CD4-positive, alpha-beta T cell treated with Interleukin-1 beta for 1 hour (primary cell): ENCODE measurements around the gene RGS10.
"Not testable (repeated sequence)": the region's sequence is repeated elsewhere in the genome, so short reads cannot be mapped to it uniquely, and the experiment has no call there.

Experiments used
- DNase-seq, 2 donors: peaks; one replicate each; pipeline ENCODE4 v3.0.0-alpha.2; 2020 to 2022

The RGS10 gene

GRCh38 chr10:119538632-119539358 lies 3.7 kb downstream of the RGS10 start:
- peak in 1 of 2 donors; percentile 16 for DNase-seq

GRCh38 chr10:119537953-119538630 lies 4.4 kb downstream of the RGS10 start:
- DNase-seq = no peak

DNA sequence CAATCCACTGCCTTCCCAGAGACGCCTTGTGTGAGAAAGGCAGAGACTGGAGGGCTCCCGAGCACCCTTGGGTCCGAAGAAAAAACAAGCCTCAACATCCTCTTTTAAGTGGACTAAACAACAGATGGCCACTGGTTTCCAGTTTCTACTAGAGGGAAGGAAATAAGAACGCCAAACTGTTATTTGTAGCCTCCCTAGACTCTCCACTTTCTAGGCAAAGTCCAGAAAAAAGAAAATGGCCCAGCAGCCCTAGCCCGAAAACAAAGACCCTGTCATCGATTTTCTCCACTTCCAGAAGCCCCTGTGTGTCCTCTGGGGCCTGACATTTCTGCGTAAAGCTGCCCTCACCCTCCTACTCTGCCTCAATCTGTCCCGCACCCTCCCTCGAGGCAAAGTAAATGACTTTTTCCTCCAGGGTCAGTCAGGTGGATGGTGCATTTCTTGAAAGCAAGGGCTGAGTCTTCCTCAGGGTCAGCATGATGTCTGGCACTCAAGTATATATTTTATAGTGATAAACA lies 6.0 kb downstream of the RGS10 start:
- DNase-seq = no peak

DNA sequence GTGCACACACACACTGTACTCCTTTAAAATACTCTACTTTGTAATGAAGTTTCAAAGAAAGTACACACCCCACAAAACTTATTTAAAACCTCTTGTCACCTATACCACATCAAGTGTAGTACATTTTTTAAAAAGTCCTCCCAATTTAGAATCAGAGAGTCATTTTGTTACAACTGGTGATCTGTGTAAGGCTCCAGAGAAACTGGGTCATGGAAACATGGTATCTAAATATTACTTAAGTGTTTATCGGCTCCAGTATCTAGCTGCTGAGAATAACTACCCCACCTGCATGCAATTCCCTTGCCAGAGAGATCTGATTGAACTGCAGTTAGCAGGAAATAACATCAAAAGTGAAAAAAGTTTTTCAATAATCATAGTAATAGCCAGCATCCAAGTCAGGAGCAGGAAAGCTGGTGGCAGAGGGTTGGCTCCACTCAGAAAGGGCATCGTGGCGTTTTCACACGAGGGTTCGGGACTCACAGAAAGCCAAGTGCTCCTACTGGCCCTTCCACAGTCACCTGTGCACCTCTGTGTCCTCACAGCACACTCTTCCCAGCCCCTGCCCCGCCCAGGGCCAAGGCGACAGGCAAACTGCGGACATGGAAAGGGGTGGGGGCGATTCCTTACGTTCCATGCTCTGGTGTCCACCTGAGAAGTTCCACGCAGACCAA lies 6.5 kb downstream of the RGS10 start:
- no peak for DNase-seq

DNA sequence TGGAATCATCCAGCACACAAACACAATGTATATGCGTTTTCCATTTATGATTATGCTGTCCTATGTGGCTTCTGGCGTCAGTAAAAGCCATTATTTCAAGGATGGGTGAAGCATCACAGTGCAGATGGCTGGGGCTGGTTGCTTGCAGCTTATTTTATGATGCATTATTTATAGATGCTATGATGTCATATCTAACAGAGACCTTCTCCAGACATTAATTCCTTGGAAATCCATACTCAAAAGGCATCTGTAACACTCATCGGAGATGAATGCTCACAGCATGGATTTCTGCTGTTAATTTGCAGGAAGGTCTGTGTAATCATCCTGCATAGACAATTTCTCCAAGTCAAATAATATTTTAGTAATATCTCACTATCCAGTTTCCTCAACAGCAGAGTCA lies 7.2 kb downstream of the RGS10 start:
- no peak for DNase-seq

- DNase-seq = no peak
Observed at GRCh38 chr10:119533473-119533872, 9.0 kb downstream of the RGS10 start.

GRCh38 chr10:119532791-119533190 lies 9.7 kb downstream of the RGS10 start:
- not testable (repeated sequence) for DNase-seq

DNA sequence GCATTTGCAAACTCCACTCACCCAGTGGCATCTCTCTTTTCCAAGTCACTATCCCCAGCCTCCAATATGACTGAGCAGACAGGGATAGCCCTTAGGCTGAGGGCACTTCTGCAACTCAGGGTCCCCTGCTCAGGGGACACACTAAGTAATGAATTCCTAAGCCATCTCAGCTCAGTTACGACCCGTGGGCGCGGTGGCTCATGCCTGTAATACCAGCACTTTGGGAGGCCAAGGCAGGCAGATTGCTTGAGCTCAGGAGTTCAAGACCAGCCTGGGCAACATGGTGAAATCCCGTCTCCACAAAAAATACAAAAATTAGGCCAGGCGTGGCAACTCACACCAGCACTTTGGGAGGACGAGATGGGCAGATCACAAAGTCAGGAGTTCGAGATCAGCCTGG lies 10.3 kb downstream of the RGS10 start:
- DNase-seq = not testable (repeated sequence)

GRCh38 chr10:119531067-119531466 lies 11.5 kb downstream of the RGS10 start:
- DNase-seq = no peak

DNA sequence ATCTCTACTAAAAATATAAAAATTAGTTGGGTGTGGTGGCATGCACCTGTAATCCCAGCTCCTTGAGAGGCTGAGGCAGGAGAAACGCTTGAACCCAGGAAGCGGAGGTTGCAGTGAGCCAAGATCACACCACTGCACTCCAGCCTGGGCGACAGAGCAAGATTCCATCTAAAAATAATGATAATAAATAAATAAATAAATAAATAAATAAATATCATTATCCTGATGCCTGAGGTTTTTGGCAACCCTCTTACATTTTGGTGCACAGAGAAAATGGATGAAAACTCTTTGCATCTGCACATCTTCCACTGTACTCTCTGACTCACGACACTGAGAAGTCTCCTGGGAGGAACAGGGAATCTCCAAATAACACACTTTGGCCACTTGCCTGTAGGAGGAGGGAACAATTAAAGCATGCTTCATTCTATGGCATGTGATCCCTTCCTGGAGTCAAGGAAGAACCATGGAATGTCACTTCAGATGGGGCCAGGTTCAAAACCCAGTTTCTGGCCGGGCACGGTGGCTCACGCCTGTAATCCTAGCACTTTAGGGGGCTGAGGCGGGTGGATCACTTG lies 13.8 kb downstream of the RGS10 start:
- DNase-seq = not testable (repeated sequence)

GRCh38 chr10:119526621-119527592 lies 15.6 kb downstream of the RGS10 start:
- DNase-seq = no peak

- no peak for DNase-seq
Observed at GRCh38 chr10:119526149-119526548, 16.4 kb downstream of the RGS10 start.

GRCh38 chr10:119525116-119525515 lies 17.4 kb downstream of the RGS10 start:
- DNase-seq = no peak

- no peak for DNase-seq
Observed at GRCh38 chr10:119524720-119525070, 17.8 kb downstream of the RGS10 start.

DNA sequence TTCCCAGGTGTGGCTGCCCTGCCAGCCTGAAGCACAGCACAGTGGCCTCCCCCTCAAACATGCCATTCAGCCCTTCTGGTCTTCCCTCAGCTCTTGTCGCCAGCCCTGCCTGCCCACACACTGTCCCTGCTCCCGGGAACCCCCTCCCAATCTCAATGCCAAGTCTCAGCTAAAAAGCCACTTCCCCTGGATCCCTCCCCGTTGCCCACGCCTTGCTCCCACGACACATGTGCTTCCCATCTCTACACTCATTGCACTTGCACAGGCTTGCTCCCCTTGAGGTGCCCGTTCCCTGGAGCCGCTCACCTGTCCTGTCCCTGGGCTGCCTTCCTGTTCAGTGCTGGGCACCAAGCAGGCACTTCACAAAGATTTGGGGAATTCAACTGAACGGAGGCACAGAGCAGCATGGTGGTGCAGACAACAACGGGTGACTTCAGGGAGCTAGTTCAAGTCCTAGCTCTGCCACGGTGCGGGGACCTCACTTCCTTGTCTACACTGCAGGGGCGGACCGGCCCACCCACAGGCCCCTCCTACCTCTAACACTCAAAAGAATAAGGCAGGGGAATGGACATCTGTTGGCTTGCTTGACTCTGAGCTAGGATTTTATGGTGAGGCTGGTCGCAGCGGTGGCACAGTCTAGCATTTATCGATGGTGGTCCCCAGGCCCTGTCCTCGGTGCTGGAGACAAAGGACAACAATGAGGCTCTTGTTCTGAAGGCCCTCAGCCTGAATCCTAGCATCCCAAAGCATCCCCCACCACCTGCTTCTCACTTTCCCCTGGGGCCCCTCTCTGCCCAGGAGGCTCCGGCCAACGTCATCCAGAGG lies 18.4 kb downstream of the RGS10 start:
- no peak for DNase-seq

GRCh38 chr10:119522747-119523426 lies 19.6 kb downstream of the RGS10 start:
- no peak for DNase-seq

DNA sequence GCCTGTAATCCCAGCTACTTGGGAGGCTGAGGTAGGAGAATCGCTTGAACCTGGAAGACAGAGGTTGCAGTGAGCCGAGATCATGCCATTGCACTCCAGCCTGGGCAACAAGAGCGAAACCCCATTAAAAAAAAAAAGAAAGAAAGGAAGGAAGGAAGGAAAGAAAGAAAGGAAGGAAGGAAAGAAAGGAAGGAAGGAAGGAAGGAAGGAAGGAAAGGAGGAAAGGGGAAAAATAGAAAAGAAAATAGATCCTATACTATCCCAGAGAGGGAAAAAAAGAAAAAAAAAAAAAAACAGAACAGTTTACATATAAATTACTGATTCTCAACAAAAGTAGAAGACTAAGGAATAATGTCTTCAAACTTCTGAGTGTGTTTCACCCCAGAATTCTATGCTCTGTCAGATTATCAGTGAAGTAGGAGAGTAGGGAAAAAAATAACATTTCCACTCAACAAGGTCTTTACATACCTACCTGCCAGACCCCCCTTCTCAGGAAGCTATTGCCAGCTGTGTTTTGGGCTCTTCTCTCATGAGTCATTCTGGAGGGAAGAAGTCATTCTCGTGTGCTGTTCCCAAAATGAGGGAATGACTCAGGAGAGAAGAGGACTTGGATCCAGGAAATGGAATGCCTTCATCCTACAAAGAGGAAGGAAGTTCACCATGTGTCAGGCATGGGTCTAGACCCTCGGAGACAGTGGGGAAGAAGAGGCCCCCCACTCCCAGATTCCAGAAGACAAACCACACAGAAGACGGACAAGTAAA lies 20.9 kb downstream of the RGS10 start:
- DNase-seq = no peak

DNA sequence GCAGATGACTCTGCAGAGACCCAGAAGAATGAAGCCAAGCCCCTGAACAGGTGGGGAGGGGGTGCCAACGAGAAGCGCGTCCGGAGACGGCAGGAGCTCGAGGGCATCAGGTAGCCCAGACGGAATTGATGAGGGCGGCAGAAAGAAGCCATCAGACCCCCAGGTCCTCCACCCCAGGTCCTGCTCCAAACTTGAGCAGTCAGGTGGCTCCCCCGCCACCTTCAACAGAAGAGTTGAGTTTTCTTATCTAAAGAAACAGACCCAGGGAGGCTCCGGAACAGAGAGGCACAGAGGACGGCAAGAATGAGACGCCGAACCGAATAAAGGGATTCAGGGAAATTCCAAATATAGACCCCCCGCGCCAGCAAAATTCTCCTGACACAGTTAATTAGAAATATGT lies 22.2 kb downstream of the RGS10 start:
- no peak for DNase-seq

GRCh38 chr10:119518936-119519335 lies 23.6 kb downstream of the RGS10 start:
- no peak for DNase-seq

DNA sequence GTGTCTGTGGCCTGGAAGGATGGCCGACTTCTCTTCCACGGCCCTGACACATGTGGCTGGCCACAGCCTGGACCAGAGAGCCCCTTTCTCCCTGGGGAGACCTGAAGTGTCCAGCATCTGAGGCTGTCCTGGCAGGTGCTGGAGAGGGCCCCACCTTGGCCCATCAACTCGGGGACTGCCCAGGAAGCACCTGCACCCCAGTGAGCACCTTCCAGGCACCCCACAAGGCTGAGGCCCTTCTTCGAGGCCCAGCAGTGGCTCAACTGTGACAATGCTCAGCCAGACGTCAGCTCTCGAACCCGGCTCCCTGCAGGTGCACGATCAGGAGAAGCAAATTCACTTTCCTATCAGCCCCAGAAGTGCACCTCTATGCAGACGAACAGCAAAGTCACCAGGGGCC lies 24.3 kb downstream of the RGS10 start:
- DNase-seq = no peak
